Measurements from ENCODE around the gene BMP7. TPM values are rescaled to one million over a fixed set of nuclear protein-coding genes. Genes with fewer than 3 reads are reported as not detected.

BMP7 gene
- total RNA-seq, 1 donor from 2014 or later = not detected

DNA sequence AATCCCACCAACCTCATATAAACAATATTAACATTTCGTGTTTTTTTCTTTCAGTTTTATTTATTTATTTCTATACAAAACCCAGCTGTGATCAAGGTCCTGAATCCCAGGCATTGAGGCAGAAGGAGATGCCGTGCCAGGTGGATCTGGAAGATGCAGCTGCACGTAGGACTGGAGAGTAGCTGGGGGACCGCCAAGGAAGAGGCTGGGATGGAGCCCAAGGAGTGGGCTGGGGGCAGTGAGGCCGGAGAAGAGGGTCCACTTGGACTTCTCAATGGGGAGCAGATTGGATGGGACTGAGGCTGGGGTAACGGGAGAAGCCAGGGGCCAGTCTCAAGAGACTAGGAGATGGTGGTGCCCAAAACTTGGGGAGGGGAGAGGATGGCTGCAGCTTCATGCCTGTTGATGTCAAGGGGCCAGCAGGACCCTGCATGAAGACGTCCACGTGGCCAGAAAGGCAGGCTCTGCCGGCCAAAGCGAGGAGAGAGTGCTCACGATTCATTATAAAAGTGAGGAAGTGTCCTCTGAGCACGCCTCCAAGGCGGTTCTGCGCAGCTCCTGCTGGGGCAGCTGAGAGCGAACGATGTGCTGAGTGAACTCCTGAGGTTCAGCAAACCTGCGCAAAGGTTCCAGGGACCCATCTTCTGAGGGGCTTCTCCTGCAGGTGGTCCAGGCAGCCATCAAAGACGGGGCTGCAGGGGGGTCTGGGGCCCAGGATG, 110.3 kb downstream of the BMP7 start:
- no peak for DNase-seq (ENCODE audit: extremely low read depth, low read depth, low spot score)

GRCh38 chr20:57155415-57155814, 111.0 kb downstream of the BMP7 start:
- no peak for DNase-seq (ENCODE audit: extremely low read depth, low read depth, low spot score)

DNA sequence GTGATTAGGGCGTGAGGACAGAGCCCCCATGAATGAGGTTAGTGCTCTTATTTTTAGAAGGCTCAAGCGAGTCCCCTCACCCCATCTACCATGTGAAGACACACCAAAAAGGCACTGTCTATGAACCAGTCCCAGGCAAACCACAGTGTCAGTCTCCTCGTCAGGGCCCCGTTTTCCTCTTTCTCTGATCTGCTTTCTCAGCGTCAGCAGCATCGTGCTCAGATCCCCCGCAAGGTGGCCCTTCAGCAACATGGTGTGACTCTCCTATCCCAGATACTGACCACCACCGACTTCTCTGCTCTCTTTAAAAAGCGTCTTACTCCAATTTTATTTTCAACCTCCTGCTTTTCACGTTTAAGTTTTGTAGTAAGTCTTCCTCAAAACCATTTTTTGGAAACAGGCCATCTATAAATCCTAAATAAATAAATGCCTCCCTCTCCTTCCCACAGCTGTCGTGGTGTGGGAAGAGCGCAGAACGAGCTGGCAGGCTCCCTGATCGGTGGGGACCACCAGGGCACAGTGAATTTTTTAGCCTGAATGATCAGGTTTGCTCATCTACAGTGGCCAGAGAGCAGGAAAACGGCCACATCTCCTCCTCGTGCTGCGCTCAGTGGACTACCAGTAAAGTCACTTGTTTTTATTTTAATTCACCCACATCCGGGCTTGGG, 113.1 kb downstream of the BMP7 start:
- DNase-seq (ENCODE audit: extremely low read depth, low read depth, low spot score) = no peak

DNA sequence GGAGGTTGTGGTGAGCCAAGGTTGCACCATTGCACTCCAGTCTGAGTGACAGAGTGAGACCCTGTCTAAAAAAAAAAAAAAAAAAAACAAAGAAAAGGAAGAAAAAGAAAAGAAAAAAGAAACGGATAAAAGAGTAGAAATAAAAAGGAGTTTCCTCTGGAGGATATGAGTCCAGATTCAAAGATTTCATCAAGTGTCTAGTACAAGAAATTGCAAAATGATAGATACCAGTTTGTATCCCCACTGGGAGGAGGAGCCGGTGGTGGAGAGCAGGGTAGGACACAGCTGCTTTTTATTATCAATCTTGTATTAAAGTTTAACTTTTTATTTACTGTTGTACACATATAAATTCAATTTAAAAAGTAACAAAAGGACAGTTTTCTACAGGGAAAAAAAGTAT, 113.9 kb downstream of the BMP7 start:
- no peak for DNase-seq (ENCODE audit: extremely low read depth, low read depth, low spot score)

GRCh38 chr20:57150559-57150958, 115.9 kb downstream of the BMP7 start:
- DNase-seq (ENCODE audit: extremely low read depth, low read depth, low spot score) = no peak

DNA sequence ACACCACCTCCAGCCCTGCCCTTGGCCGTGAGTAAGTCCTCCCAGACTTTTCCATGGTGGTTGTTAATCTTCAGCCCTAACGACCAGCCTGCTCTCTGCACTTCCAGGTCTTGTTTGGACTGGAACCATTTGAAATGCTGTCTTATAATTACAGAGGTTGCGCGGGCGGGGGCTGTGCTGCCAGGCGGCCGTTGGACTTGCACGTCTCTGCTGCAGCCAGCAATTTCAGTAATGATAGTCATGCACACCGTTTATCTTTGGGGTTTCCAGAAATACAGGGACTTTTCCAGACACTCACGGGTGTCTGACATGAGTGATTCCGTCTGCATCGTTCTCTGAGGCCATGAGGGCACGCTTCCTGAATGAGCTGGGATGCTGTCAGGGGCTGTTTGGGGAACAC, 118.2 kb downstream of the BMP7 start:
- no peak for DNase-seq (ENCODE audit: extremely low read depth, low read depth, low spot score)

DNA sequence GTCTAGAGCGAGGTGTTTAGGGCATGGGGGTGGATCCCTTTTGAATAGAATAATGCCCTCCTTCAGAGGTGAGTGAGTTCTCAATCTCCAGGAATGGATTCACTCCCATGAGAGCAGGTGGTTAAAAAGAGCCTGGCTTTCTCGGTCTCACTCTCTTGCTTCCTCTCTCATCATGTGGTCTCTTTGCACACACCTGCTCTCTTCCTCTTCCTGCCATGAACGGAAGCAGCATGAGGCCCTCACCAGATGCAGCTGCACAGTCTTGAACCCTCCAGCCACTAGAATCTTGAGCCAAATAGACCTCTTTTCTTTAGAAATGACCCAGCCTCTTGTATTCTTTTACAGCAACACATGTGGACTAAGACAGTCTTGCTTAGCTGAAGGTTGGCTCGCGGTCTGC, 119.3 kb downstream of the BMP7 start:
- DNase-seq (ENCODE audit: extremely low read depth, low read depth, low spot score) = no peak

DNA sequence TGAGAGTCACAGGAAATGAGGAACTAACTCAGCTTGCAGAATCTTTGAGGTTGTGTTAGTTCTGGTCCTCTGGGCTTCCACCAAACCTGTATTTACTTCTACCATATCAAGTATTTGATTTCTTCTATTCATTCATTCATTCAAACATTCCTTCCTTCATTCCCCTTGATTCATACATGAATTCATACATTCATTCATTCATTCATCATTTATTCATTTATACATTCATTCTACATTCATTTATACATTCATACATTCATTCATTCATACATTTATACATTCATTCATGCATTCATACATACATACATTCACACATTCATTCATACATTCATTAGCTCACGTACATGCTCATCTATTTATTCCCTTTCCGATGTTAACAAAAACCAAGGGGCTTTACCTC, 120.3 kb downstream of the BMP7 start:
- DNase-seq (ENCODE audit: extremely low read depth, low read depth, low spot score) = no peak

DNA sequence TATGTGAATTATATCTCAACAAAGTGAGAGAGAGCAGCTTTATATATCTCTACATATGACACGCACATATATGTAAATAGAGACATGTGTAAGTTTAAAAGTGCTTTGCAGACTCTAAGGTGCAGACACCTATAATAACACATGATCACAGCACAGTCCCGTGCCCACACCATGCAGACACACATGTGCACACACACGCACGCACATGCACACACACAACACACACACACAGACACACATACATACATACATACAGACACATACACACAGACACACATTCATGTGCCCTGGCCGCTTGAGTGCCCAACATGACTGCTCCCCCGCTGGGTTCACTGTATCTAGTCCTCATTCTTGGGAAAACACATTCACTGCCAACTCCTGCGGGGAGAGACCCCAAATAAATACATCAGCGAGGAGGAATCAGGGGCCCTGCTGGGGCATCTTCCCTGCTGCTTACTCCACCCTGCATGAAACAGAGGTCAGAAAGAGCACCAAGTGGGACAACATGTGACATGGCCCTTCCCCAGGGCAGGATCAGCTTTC, 121.3 kb downstream of the BMP7 start:
- no peak for DNase-seq (ENCODE audit: extremely low read depth, low read depth, low spot score)

DNA sequence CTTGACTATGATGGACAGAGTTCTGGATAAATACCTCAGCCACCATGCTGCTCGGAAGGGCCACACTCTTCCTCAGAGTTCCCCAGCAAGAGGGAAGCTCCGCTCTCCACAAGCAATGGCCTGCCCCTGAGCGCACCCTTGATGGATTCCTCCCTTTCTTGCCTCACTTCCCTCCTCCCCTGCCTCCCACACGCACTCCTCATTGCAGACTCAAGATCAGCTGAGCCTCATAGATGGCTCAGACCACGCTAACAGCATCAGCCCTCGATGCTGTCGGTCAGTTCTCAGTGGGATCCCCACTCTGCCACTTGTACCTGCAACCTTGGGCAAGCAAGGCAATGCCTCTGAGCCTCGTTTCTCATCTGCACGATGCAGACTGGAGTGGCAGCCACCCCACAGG, 123.3 kb downstream of the BMP7 start:
- no peak for DNase-seq (ENCODE audit: extremely low read depth, low read depth, low spot score)

DNA sequence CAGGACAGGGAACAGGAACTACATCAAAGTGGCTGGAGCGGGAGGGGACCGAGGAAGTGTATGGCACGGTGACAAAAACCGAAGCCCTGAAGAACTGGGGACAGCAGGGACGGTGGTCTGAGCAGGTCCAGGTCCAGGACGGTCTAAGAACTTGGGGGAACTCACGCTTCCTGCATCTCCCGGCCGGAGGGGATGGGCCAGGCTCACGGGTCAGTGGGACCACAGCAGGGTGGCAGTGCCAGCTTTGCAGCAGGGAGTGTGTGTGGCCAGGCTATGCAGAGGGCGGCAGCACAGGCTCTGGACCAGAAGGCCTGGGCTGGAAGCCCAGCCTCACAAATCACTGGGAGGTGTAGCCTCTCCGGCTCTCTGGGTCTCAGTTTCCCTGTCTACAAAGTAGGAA, 123.8 kb downstream of the BMP7 start:
- no peak for DNase-seq (ENCODE audit: extremely low read depth, low read depth, low spot score)

GRCh38 chr20:57141492-57141891, 124.9 kb downstream of the BMP7 start:
- no peak for DNase-seq (ENCODE audit: extremely low read depth, low read depth, low spot score)

- DNase-seq (ENCODE audit: extremely low read depth, low read depth, low spot score) = no peak
These were observed 126.0 kb downstream of the BMP7 start for GRCh38 chr20:57140416-57140965.

DNA sequence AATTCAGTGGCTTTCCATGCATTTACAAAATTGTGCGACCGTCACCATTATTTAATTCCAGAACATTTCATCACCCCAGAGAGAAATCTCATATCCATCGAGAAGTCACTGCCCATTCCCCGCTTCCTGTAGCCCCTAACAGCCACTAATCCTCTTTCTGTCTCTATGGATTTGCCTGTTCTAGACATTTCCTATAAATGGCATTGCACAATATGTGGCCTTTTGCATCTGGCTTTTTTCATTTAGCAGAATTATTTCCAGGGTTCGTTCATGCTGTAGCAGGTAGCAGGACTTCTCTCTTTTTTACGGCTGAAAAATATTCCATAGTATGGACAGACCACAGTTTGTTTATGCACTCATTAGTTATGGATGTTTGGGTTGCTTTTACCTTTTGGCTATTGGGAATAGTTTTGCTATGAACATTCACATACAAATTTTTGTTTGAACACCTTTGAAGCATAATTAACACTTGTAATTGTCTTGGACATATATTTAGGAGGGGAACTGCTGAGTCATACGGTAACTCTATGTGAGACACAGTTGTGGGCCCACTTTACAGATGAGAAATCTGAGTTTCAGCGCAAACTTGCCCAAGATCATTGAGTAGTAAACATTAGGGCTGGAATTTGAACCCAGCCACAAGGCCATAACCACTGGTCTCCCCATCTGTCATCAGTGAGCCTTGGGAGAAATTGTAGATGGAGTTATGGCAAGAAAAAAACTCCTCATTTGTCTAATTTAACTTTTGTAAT, 126.9 kb downstream of the BMP7 start:
- no peak for DNase-seq (ENCODE audit: extremely low read depth, low read depth, low spot score)

DNA sequence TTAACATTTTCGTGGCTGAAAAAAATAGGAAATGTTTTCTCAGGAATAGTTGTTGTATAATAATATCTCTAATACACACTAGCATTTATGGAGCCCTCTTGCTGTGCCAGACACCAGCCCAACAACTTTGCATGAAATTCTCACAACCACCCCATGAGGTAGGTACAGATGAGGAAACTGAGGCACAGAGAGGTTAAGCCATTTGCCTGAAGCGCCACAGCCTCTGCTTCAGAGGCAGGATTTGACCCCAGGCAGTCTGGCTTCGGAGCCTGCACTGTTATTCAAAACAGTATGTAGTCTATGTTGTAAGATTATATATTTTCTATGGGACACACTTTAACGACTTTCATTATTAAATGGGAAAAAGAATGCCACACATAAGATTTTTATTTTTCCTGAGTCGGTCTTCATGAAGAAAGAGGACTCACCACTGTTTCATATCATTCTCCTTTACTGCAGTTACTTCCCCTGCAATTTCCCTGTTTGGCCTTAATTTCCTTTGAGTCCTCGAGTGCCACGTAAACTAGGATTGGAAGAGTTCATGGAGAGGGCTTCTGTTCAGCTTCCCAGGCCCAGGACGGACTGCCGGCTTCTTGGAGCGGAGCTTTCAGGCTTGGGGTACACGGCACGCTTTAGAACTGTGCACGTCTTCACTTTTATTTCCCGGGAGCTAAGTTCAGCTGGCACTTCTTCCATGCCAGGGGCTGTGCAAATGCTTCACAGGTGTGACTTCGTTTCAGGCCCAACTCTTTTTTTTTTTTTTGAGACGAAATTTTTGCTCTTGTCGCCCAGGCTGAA, 128.0 kb downstream of the BMP7 start:
- DNase-seq (ENCODE audit: extremely low read depth, low read depth, low spot score) = no peak

- no peak for DNase-seq (ENCODE audit: extremely low read depth, low read depth, low spot score)
These were observed 128.8 kb downstream of the BMP7 start for GRCh38 chr20:57137676-57138075.

GRCh38 chr20:57136734-57137133, 129.7 kb downstream of the BMP7 start:
- no peak for DNase-seq (ENCODE audit: extremely low read depth, low read depth, low spot score)

DNA sequence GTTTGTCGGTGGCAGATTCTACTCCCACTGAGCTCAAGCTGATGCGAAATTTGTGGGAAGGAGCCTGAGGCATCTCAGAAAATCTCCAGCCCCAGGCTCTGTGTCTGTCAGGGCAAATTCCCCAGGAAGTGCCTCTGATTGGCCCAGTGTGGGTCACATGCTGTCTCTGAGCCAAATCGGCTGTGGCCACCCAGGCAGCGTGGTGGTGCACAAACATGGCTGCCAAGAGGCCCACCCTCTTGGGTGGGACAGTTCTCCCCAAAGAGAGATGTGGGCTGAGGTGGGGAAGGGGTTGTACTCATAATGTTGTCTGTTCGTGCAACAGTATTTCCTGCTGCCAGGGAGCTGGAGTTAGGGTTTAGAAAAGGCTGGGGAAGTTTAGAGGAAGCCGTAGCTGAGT, 130.6 kb downstream of the BMP7 start:
- no peak for DNase-seq (ENCODE audit: extremely low read depth, low read depth, low spot score)

- DNase-seq (ENCODE audit: extremely low read depth, low read depth, low spot score) = no peak
These were observed 131.6 kb downstream of the BMP7 start for GRCh38 chr20:57134804-57135203.

DNA sequence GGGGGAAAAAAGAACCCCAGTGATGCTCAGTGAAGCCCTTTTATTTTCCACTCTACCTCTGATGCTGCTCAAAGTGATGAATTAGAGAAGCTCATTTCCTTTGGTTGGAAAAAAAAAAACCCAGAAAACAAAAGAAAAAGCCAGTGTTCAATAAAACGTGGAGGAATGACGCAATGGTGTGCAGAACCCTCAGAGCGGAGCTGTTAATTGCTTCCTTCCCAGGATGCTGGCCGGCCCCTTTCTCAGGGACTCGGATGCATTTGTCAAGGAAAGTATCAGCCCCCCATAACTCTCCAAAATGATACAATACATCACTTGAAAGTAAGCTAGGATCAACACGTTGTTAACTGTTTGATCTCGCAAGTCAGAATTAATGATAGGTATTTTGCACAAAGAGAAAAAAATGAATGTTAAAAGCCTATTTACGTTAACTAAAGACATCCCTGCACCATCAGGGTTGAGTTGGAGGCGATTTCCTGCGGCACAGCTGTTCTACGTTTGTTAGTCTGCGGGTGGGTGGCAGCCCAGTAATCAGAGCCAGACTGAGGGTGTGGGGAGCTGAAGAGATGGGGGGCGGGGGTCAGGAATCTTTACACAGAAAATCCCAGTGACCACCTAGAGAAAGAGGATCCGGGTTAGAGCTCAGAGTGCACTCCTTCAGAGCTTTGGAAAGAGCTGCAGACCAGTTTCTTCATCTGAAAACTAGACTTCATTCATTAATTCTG, 132.4 kb downstream of the BMP7 start:
- no peak for DNase-seq (ENCODE audit: extremely low read depth, low read depth, low spot score)
